GM15510 (cell line): Measurements from ENCODE around the gene PTPN7.

Source experiments
- POLR2A ChIP-seq: IDR thresholded peaks from 3 replicates; pipeline ENCODE4 v1.6.1; 2011; ENCODE audit warnings: borderline replicate concordance; ENCODE audit not compliant: insufficient read length; ENCODE audit errors: extremely low read depth

PTPN7 gene

DNA sequence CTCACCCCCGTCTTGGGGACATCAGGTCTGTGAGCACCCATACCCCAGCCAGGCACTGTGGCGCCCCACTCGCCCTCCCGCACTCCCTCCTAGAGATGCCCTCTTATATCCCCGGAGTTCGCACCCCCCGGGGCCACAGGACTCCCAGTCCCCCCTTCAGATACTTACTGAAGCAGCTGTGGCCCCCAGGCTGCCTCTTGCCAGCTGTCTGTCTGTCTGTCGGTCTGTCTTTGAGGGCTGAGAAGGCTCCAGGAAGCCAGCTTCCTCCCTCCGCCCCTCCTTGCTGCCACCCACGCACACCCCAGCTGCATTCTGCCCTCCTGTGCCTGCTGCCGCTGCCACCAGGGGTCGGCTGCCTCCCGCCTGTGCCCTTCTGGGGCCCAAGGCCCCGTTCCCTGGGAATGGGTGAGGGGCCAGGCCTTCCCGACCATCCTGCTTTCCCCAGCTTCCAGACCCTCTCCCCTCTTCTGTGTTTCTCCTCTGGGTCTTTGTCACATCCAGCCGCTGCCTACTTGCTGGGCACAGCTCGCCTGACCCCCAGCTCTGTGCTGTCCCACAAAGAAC lies at the start of gene PTPN7:
Gene PTPN7, minus strand, starts transcription at position 226 of the 564 bp plus-strand sequence. CDS start 1,200 bp downstream, outside the sequence.
- TF ChIP-seq POLR2A, result peak; percentile 69

DNA sequence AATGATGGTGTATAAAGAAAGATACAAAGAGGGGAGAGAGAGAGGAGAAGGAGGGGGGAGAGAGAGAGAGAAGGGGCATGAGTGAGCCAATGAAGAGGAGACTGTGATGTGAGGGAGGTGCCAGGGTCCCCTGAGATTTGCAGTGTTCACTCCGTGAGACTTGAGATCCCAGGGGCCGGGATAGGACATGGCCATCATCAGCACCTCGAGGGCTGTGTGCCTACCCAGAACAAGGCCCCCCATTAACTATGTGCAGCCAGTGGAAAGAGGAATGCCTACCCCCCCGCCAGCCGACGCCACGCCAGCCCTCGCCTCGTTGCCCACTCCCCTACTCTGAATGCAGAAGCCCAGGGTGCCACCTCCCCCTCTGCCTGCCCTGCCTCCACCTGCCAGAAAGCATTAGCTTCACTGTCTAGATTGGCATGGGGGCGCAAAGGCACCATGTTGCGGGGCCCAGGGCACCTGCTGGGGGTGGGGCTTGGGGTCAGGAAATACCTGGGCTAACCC lies 48.0 kb upstream of the PTPN7 start:
- no peak for TF ChIP-seq POLR2A

GRCh38 chr1:202207292-202207691 lies 46.9 kb upstream of the PTPN7 start:
- TF ChIP-seq POLR2A, result no peak

GRCh38 chr1:202205523-202206190 lies 45.3 kb upstream of the PTPN7 start:
- TF ChIP-seq POLR2A, result no peak

DNA sequence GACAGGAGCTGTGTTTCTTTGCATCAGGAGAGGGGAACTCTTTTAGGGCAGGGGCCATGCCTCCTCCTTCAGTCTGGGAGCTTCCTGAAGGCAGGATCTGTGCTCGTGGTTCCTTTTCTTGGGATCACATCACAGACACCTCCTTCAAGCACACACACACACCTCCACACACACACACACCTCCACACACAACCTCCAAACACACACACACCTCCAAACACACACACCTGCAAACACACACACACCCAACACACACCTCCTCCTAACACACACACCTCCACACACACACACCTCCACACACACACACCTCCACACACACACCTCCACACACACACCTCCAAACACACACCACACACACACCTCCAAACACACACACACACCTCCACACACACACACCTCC lies 43.7 kb upstream of the PTPN7 start:
- no peak for TF ChIP-seq POLR2A

- no peak for TF ChIP-seq POLR2A
Observed at GRCh38 chr1:202203238-202204039, 43.0 kb upstream of the PTPN7 start.

GRCh38 chr1:202202500-202203168 lies 42.2 kb upstream of the PTPN7 start:
- no peak for TF ChIP-seq POLR2A

- no peak for TF ChIP-seq POLR2A
Observed at GRCh38 chr1:202201971-202202370, 41.6 kb upstream of the PTPN7 start.

DNA sequence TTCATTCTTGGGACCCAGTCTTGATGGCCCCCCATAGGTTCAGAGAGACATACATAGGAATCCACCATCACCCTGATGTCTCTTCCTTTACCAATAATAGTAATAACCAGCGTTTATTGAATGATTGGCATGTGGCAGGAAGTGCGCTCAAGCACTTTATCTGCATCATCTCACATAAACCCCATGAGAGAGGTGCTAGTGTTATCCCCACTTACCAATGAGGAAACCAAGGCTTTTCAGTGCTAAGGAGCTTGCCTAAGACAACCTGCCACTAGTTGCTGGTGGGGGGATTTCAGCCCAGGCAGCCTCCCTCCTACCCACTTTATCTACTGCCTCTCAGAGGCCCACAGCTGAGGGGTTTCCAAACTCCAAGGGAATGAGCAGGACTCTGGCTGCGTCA lies 40.9 kb upstream of the PTPN7 start:
- no peak for TF ChIP-seq POLR2A

- TF ChIP-seq POLR2A, result no peak
Observed at GRCh38 chr1:202200669-202201068, 40.3 kb upstream of the PTPN7 start.

GRCh38 chr1:202200112-202200548 lies 39.7 kb upstream of the PTPN7 start:
- no peak for TF ChIP-seq POLR2A

DNA sequence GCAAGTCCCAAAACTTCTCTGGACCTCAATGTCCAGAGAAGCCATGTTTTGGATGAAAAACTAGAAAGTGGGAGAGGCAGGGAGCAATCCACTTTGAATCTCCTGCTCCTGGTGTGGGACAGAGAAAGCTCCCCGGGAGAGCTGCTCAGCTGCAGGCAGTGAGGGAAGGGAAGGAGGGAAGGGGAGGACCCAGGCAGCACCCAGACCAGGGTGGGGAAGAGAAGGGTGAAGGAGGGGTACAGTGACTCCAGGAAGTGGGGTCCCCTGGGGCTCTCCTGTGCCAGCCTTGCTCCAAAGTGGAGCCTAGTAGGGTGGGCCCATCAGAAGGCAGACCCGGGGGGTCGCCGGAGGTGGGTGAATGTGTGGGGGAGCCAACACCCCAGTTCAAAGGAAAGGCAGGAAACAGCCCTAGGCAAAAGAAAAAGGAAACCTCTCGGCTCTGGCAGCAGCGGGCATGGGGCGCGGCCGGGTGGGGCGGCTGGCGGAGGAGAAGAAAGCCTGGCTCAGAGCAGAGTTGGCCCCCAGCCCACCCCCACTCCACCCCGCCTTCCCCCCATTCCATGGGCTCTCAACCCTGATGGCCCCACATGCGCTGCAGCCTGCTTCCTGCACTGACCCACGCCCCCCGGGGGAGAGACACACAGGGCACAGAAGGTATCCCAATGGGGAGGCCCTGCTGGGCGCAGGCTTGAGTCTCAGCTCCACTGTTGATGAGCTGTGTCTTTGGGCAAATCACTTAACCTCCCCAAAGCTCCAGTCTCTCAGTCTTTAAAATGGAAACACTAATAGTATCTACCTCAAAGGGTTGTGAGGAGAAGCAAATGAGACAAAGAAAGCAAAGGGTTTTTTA lies 38.9 kb upstream of the PTPN7 start:
- no peak for TF ChIP-seq POLR2A

DNA sequence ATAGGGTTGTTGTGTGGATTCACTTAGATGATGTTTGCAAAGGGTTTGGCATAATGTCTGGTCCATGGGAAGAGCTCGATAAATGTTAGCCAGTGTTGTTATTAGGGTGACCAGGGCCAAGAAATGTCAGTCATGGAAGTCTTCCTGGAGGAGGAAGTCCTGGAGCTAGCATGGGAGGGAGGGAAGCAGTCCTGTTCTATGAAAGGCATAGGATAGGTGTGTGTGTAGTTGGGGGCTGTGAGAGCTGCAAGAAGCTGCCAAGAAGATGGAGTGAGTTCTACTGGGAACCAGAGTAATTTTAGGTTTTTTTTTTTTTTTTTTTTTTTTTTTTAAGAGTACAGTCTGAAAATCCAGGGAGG lies 37.9 kb upstream of the PTPN7 start:
- TF ChIP-seq POLR2A, result no peak
